ENCODE results near the gene SH3RF1. TPM values are rescaled to one million over a fixed set of nuclear protein-coding genes. Genes with fewer than 3 reads are reported as not detected.

Gene SH3RF1
- total RNA-seq, 1 experiment from 2014 or later: 59.5 TPM

- no peak for TF ChIP-seq ELF1 (IDR thresholded peaks at IDR 0.05; ENCODE audit: borderline replicate concordance, low read depth)
- no peaks in the 10 kb centered on the region for H3K9me3 ChIP-seq (ENCODE audit: control insufficient read depth in 1 of 2, insufficient read depth in 1 of 2, low read depth in 1 of 2, low read length in 2 of 2)
- no peaks in the 10 kb centered on the region for H3K9me2 ChIP-seq (ENCODE audit: insufficient read depth)
- no peaks in the 10 kb centered on the region for H3K4me1 ChIP-seq (ENCODE audit: control insufficient read depth in 1 of 2, insufficient read depth in 2 of 2, low read length in 2 of 2)
- no peaks in the 10 kb centered on the region for H3K79me2 ChIP-seq (ENCODE audit: insufficient read depth, low read length)
- no peak overlapping the region for H3K4me3 ChIP-seq (replicated peaks in 1 of 2; ENCODE audit: low read depth in 1 of 2, low read length in 2 of 2)
- peaks cover 0 to 5% of the 10 kb centered on the region in 2 experiments; a peak in 1 of 4 replicates for H3K36me3 ChIP-seq (ENCODE audit: control insufficient read depth in 1 of 2, insufficient read depth in 2 of 2, low read length in 2 of 2)
- BruUV-seq (replicated peaks): no TSS peak
- H3K27ac ChIP-seq (ENCODE audit: low read depth, low read length): no peak overlapping the region
- H3K4me2 ChIP-seq (ENCODE audit: low read length): no peak overlapping the region
- ChIA-PET RAD21 (ENCODE audit: low non-redundant PET in 1 of 2, low total read pairs in 2 of 2, uncharacterized antibody in 2 of 2, unreplicated experiment in 2 of 2) (no interaction called here), CTCF (no interaction called here), POLR2A (interaction anchor here (1.4 kb wide), 1 partner anchor 31 kb away, joined by 4 read pairs; no protein-coding TSS in a partner anchor)
- H4K20me1 ChIP-seq (ENCODE audit: insufficient read depth): no peaks in the 10 kb centered on the region
- H3K27me3 ChIP-seq (ENCODE audit: insufficient read depth, low read length): no peaks in the 10 kb centered on the region
- no peak overlapping the region for H3K9ac ChIP-seq (ENCODE audit: low read length)
- ATAC-seq (no peak), DNase-seq (ENCODE audit: low read depth, low spot score) (no peak)
- intact Hi-C loops (cut with micrococcal nuclease): no loop called here
- H2AFZ ChIP-seq (ENCODE audit: low read depth, low read length, poor library complexity, severe bottlenecking): no peak overlapping the region
Measured at GRCh38 chr4:169084954-169085353, 185.8 kb downstream of the SH3RF1 start.

- BruUV-seq (replicated peaks): no TSS peak
- ATAC-seq: no peak
- Histone ChIP-seq H3K79me2 (ENCODE audit: insufficient read depth, low read length) (no peaks in the 10 kb centered on the region), H2AFZ (ENCODE audit: low read depth, low read length, poor library complexity, severe bottlenecking) (no peak overlapping the region), H3K4me2 (ENCODE audit: low read length) (no peak overlapping the region), H3K36me3 (ENCODE audit: control insufficient read depth in 1 of 2, insufficient read depth in 2 of 2, low read length in 2 of 2) (no peaks in the 10 kb centered on the region), H3K4me1 (ENCODE audit: control insufficient read depth in 1 of 2, insufficient read depth in 2 of 2, low read length in 2 of 2) (no peaks in the 10 kb centered on the region), H3K9ac (ENCODE audit: low read length) (no peak overlapping the region), H3K27me3 (ENCODE audit: insufficient read depth, low read length) (no peaks in the 10 kb centered on the region), H4K20me1 (ENCODE audit: insufficient read depth) (no peaks in the 10 kb centered on the region), H3K9me2 (ENCODE audit: insufficient read depth) (no peaks in the 10 kb centered on the region), H3K9me3 (ENCODE audit: control insufficient read depth in 1 of 2, insufficient read depth in 1 of 2, low read depth in 1 of 2, low read length in 2 of 2) (no peaks in the 10 kb centered on the region), H3K4me3 (replicated peaks in 1 of 2; ENCODE audit: low read depth in 1 of 2, low read length in 2 of 2) (no peak overlapping the region), H3K27ac (ENCODE audit: low read depth, low read length) (no peak overlapping the region)
- ChIA-PET RAD21 (ENCODE audit: low non-redundant PET in 1 of 2, low total read pairs in 2 of 2, uncharacterized antibody in 2 of 2, unreplicated experiment in 2 of 2) (no interaction called here), POLR2A (no interaction called here), CTCF (no interaction called here)
- no peak for DNase-seq (ENCODE audit: low read depth, low spot score)
- no peak for TF ChIP-seq POLR2AphosphoS5 (IDR thresholded peaks at IDR 0.05; ENCODE audit: low read depth, low read length)
- TF ChIP-seq RAD21 (IDR thresholded peaks at IDR 0.05; ENCODE audit: low read depth): no peak
- no peak for TF ChIP-seq ATF3 (IDR thresholded peaks at IDR 0.05)
- no peak for TF ChIP-seq SRF (IDR thresholded peaks at IDR 0.05; ENCODE audit: low read depth)
- TF ChIP-seq, protein P1, sequence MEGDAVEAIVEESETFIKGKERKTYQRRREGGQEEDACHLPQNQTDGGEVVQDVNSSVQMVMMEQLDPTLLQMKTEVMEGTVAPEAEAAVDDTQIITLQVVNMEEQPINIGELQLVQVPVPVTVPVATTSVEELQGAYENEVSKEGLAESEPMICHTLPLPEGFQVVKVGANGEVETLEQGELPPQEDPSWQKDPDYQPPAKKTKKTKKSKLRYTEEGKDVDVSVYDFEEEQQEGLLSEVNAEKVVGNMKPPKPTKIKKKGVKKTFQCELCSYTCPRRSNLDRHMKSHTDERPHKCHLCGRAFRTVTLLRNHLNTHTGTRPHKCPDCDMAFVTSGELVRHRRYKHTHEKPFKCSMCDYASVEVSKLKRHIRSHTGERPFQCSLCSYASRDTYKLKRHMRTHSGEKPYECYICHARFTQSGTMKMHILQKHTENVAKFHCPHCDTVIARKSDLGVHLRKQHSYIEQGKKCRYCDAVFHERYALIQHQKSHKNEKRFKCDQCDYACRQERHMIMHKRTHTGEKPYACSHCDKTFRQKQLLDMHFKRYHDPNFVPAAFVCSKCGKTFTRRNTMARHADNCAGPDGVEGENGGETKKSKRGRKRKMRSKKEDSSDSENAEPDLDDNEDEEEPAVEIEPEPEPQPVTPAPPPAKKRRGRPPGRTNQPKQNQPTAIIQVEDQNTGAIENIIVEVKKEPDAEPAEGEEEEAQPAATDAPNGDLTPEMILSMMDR (IDR thresholded peaks at IDR 0.05 in 2 of 3, conservative IDR thresholded peaks at IDR 0.05 in 1 of 3; ENCODE audit: borderline replicate concordance in 1 of 3, insufficient read depth in 1 of 3, low read depth in 2 of 3, low read length in 2 of 3): no peak
- TF ChIP-seq SP1 (IDR thresholded peaks at IDR 0.05; ENCODE audit: low read depth): no peak
- TF ChIP-seq CBX3 (IDR thresholded peaks at IDR 0.05; ENCODE audit: low read depth): no peak
- TF ChIP-seq EGR1 (IDR thresholded peaks at IDR 0.05; ENCODE audit: low read depth): no peak
- no peak for TF ChIP-seq ZFX (IDR thresholded peaks at IDR 0.05)
- intact Hi-C loops (cut with micrococcal nuclease): no loop called here
Measured at GRCh38 chr4:169080981-169081380, 189.8 kb downstream of the SH3RF1 start.
